NT2/D1 (cell line): ENCODE results near the gene PITPNM2.
A peak's percentile ranks its signal among the peaks of the same experiment; 100 is the strongest.
"Not testable (repeated sequence)": the region's sequence is repeated elsewhere in the genome, so short reads cannot be mapped to it uniquely, and the experiment has no call there.

ENCODE experiments used
- DNase-seq: peaks from one replicate; pipeline ENCODE4 v3.0.0-alpha.2; 2011; ENCODE audit warnings: low read depth, low spot score
- H3K27me3 ChIP-seq: 2 replicates; pipeline ENCODE4 v1.6.0; 2011; ENCODE audit warnings: mild to moderate bottlenecking; ENCODE audit not compliant: insufficient read length, insufficient read depth
- H3K36me3 ChIP-seq: 2 replicates; pipeline ENCODE4 v1.6.1; 2011; ENCODE audit warnings: mild to moderate bottlenecking, low read length, mixed read lengths; ENCODE audit not compliant: insufficient read depth, insufficient read length
- H3K4me1 ChIP-seq: 2 replicates; pipeline ENCODE4 v1.5.1; 2011; ENCODE audit not compliant: insufficient read depth, insufficient read length
- H3K4me3 ChIP-seq: 2 replicates; pipeline ENCODE4 v1.5.1; 2011; ENCODE audit warnings: low read depth; ENCODE audit not compliant: insufficient read length
- H3K9ac ChIP-seq: 2 replicates; pipeline ENCODE4 v1.6.0; 2011; ENCODE audit warnings: low read depth; ENCODE audit not compliant: insufficient read length
- H3K9me3 ChIP-seq: 2 replicates; pipeline ENCODE4 v1.5.1; 2011; ENCODE audit warnings: mild to moderate bottlenecking, low read length; ENCODE audit not compliant: insufficient read depth
- SUZ12 ChIP-seq: IDR thresholded peaks from 2 replicates; pipeline ENCODE4 v1.6.1; 2011; ENCODE audit not compliant: insufficient read length, insufficient read depth; ENCODE audit errors: extremely low read depth
- YY1 ChIP-seq: IDR thresholded peaks from 2 replicates; pipeline ENCODE4 v1.6.1; 2011; ENCODE audit not compliant: insufficient read length, insufficient read depth
- ZNF274 ChIP-seq: IDR thresholded peaks from 2 replicates; pipeline ENCODE4 v1.6.1; 2011; ENCODE audit warnings: mild to moderate bottlenecking, low read depth, low read length

Gene PITPNM2

DNA sequence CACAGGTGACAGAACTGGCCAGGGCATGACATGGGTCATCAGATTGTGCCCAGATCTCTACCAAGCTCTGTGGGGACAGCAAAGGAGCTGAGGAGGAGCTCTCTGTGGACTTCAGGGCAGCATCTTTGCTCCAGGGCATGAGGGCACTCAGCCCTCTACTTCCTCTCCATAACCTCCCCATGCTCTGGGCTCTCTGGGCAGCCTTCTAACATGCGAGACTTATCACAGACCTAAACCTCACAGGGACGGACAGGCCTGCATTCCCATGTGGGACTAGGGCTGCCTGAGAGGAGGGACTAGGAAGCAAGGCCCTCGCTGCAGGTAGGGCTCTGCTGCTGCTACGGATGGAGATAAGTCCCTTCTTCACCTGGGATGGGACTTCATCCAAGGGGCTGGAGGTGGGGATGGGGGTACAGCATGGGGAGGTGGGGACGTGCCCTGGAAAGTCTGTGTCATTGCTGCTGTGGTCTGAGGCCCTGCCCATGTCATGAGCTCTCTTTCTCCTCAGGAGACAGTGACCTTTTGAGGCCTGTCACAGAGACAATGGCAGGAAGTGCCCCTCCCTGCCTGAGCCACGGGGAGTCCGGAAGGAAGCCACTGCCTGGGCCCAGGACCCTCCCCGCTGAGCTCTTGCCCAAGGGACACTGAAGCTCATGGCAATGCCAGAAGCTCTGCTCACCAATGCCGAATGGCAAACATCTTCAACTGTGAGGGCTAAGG lies 44.1 kb downstream of the PITPNM2 start:
- H3K27me3 ChIP-seq: no peaks in the 10 kb centered on the region
- DNase-seq: no peak
- H3K36me3 ChIP-seq: peaks cover 10% of the 10 kb centered on the region
- H3K9ac ChIP-seq: no peak overlapping the region
- no peak for TF ChIP-seq ZNF274
- H3K9me3 ChIP-seq: no peaks in the 10 kb centered on the region
- H3K4me1 ChIP-seq: peaks cover 43% of the 10 kb centered on the region
- no peak overlapping the region for H3K4me3 ChIP-seq

DNA sequence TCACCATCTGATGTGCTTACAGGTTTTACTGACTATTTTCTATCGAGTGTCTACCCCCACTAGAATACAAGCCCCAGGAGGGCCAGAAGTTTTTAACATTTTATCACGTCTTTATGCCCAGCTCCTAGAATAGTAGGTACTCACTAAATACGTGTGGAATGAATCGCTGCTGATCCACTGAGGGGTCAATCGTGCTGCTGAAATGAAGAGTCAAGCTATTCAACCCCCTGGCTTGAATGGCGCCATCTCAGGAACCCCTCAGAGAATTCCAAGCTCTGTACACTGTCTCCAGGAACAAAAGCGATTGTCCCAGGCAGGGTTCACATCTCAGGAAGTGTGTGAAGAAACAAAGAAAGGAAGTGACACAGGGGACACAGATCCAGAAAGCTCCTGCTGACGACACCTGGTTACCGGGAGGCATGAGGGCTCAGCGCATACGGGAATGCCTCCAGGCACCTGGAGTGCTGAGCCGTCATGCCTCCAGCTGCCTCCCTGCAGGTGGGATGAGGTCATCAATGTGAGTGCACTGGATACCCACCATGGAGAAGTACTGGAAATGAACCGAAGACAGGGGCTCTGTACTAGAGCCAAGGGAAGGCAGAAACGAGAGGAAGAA lies 45.6 kb downstream of the PITPNM2 start:
- Histone ChIP-seq H3K27me3 (no peaks in the 10 kb centered on the region), H3K9me3 (no peaks in the 10 kb centered on the region), H3K4me1 (peaks cover 40% of the 10 kb centered on the region), H3K36me3 (peaks cover 10% of the 10 kb centered on the region), H3K9ac (peak overlapping the region; percentile 14), H3K4me3 (peak overlapping the region; percentile 12)
- no peak for TF ChIP-seq SUZ12
- TF ChIP-seq ZNF274: no peak
- no peak for TF ChIP-seq YY1
- no peak for DNase-seq

DNA sequence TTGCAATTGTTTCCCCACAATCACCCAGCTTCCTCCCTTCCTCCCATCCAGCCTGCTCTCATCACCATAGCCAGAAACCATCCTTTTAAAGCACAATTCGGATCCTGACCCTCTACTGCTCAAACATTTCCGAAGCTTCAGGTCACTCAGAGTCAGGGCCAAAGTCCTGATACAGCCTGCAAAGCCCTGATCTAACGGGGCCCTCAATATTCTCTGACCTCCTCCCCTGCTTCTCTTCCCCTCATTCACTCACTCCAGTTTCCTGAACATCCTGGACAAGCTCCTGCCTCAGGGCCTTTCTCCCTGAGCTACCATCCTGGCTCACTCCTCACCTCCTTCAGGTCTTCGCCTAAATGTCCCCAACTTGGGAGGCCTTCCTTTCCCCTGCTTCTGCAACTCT lies 46.1 kb downstream of the PITPNM2 start:
- no peaks in the 10 kb centered on the region for H3K9me3 ChIP-seq
- DNase-seq: no peak

DNA sequence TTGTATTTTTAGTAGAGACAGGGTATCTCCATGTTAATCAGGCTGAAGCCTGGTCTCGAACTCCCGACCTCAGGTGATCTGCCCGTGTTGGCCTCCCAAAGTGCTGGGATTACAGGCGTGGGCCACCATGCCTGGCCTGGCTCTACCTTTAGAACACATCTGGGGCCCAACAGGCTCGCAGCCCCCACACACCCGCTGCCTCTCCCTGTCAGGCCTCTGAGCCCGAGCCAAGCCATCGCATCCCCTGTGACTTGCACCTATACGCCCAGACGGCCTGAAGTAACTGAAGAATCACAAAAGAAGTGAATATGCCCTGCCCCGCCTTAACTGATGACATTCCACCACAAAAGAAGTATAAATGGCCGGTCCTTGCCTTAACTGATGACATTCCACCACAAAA lies 46.8 kb downstream of the PITPNM2 start:
- H3K4me1 ChIP-seq: peaks cover 40% of the 10 kb centered on the region

More for the DNA sequence above, 46.1 kb downstream of the PITPNM2 start:
- Histone ChIP-seq H3K9ac (peak overlapping the region; percentile 14), H3K4me3 (peak overlapping the region; percentile 12), H3K27me3 (no peaks in the 10 kb centered on the region), H3K4me1 (peaks cover 40% of the 10 kb centered on the region), H3K36me3 (peaks cover 10% of the 10 kb centered on the region)
- TF ChIP-seq YY1: no peak
- TF ChIP-seq SUZ12: no peak

DNA sequence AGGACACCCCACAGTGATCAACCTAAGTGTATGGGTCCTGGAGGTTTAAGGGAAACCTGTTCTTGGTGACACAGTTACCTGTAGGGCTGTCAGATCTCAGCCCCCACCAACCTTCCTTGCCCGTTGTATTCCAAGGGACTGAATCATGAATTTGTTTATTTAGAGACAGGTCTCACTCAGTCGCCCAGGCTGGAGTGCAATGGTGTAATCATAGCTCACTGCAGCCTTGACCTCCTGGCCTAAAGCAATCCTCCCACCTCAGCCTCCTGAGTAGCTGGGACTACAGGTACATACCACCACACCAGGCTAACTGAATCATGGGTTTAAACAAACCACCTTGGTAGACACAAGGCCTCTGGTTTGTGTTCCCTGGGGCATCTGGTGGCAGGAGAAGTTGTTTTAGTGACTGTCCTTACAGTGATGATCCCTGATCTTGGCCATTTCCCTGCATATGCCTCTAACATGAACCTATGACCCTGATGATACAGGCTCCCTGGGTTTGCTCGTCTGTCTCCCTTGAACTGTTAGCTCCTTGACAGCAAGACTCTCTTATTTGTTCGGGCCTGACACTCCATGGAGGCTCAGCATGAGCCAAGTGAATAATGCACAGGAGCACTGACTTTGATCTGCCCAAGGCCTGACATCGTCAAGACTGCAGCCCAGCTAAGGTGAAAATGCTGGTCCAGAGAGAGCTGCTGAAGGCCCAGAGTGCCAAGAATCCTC lies 47.9 kb downstream of the PITPNM2 start:
- H3K4me3 ChIP-seq: no peak overlapping the region
- no peak for DNase-seq
- H3K9me3 ChIP-seq: no peaks in the 10 kb centered on the region
- no peaks in the 10 kb centered on the region for H3K27me3 ChIP-seq
- H3K9ac ChIP-seq: no peak overlapping the region
- TF ChIP-seq SUZ12: no peak
- TF ChIP-seq ZNF274: no peak
- no peak for TF ChIP-seq YY1
- H3K36me3 ChIP-seq: no peaks in the 10 kb centered on the region
- peaks cover 49% of the 10 kb centered on the region for H3K4me1 ChIP-seq

More for the DNA sequence above, 46.8 kb downstream of the PITPNM2 start:
- H3K9ac ChIP-seq, H3K36me3 ChIP-seq, H3K9me3 ChIP-seq, DNase-seq, H3K27me3 ChIP-seq, H3K4me3 ChIP-seq: not testable (repeated sequence)

DNA sequence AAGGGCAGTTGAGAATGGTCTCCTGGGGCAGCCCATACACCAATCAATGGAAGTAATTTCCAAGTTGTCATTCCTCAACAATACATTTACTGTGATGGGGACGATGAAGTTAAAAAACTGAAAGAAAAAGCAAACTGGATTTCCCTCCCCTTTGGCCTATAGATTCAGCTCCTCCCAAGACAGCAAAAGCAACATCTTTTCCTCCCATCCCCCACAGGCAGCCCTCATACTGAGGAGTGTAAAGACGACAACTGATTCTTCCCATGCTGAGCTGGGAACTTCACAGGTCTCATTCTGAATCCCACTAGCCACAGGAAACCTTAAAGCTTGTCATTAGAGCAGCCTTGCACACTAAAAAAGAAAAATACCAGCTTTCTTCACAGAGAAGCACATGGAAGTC lies 48.5 kb downstream of the PITPNM2 start:
- no peak for DNase-seq
- H3K9ac ChIP-seq: no peak overlapping the region
- H3K36me3 ChIP-seq: no peaks in the 10 kb centered on the region
- H3K4me1 ChIP-seq: peaks cover 48% of the 10 kb centered on the region
- H3K4me3 ChIP-seq: no peak overlapping the region
- TF ChIP-seq ZNF274 (no peak), YY1 (no peak), SUZ12 (no peak)
- no peaks in the 10 kb centered on the region for H3K27me3 ChIP-seq
- no peaks in the 10 kb centered on the region for H3K9me3 ChIP-seq

DNA sequence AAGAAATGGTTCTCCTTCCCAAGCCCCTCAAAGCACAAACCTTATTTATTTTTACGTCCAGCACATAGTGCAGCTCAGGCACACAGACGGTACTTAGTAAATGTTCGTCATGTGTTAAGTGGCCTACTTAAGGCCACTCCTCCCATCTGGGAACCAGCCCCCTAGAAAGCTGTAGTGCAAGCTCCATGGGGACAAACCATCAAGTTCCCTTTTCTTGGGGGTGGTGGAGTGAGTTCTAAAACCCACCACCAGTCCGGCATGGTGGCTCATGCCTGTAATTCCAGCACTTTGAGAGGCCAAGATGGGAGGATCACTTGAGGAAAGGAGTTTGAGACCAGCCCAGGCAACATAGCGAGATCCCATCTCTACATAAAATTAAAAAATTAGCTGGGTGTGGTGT lies 49.4 kb downstream of the PITPNM2 start:
- Histone ChIP-seq H3K9me3 (no peaks in the 10 kb centered on the region), H3K4me3 (no peak overlapping the region), H3K4me1 (peaks cover 42% of the 10 kb centered on the region), H3K27me3 (no peaks in the 10 kb centered on the region), H3K9ac (no peak overlapping the region), H3K36me3 (no peaks in the 10 kb centered on the region)
- no peak for DNase-seq
- no peak for TF ChIP-seq SUZ12
- TF ChIP-seq ZNF274: no peak
- TF ChIP-seq YY1: no peak
